Chondrocyte (in vitro differentiated cells): ENCODE results near the gene OXNAD1. TPM values are rescaled to one million over a fixed set of nuclear protein-coding genes. Genes with fewer than 3 reads are reported as not detected.

Source experiments
- DNase-seq: peaks from one replicate; pipeline ENCODE4 v3.0.0; 2021; ENCODE audit warnings: mixed read lengths, low spot score
- H3K27ac Mint-ChIP-seq: one replicate; pipeline ENCODE4 v1.8.0; 2021; ENCODE audit warnings: mild to moderate bottlenecking, moderate library complexity, mixed read lengths; ENCODE audit not compliant: unreplicated experiment
- H3K27me3 Mint-ChIP-seq: 2 replicates; pipeline ENCODE4 v1.8.0; 2021; ENCODE audit warnings: low read depth, mixed read lengths
- H3K36me3 Mint-ChIP-seq: 2 replicates; pipeline ENCODE4 v1.8.0; 2021; ENCODE audit warnings: low read depth, mixed read lengths
- H3K4me1 Mint-ChIP-seq: 2 replicates; pipeline ENCODE4 v1.8.0; 2021; ENCODE audit warnings: low read depth, mild to moderate bottlenecking, mixed read lengths
- H3K4me3 Mint-ChIP-seq: one replicate; pipeline ENCODE4 v1.8.0; 2021; ENCODE audit warnings: mild to moderate bottlenecking, moderate library complexity, mixed read lengths; ENCODE audit not compliant: unreplicated experiment
- H3K9me3 Mint-ChIP-seq: 2 replicates; pipeline ENCODE4 v1.8.0; 2021; ENCODE audit warnings: low read depth, mixed read lengths
- total RNA-seq: library from RNA; stranded (reverse); gene quantifications from 3 replicates; pipeline ENCODE4 v1.2.1, GENCODE V29; 2021
- TF ChIP-seq, protein P1 (sequence below): fragments of 200-600 bp; sonication (generic); IDR thresholded peaks from 2 replicates; pipeline ENCODE4 v1.5.0; 2021; ENCODE audit warnings: antibody characterized with exemption, mild to moderate bottlenecking, moderate library complexity

Gene OXNAD1
- total RNA-seq, 1 donor from 2014 or later: 6.7 TPM

DNA sequence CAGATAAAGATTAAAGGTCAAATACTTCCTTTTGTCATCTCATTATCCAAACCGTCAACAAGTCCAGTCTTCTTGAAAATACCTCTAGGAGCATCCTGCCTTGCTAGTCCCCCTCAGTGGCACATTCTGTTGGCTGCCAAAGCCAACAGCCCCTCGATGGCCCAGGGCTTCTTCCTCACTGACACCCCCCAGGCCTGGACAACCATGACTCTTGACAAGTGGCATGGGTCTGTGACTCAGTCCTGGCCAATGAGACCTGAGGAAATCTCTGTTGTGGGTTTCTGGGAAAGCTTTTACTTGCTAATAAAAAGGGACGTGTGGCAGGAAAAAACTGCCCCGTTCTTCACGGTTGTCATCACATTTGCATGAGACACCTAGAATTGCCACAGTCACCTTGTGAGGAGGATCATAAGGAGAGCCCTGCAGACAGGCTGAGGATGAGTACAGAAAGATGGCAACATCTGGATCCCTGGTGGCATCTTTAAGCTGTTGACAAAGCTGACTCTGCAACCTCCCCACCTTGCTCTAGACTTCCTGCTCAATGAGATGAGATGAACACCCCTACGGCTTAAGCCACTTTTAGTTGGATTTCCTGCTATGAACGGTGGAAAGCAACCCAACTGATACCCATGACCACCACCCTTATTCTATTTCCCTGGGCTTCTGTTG, 81.5 kb downstream of the OXNAD1 start:
- peaks cover 3% of the 10 kb centered on the region for H3K9me3 Mint-ChIP-seq
- no peak overlapping the region for H3K27ac Mint-ChIP-seq
- no peak for DNase-seq
- TF ChIP-seq, protein P1, sequence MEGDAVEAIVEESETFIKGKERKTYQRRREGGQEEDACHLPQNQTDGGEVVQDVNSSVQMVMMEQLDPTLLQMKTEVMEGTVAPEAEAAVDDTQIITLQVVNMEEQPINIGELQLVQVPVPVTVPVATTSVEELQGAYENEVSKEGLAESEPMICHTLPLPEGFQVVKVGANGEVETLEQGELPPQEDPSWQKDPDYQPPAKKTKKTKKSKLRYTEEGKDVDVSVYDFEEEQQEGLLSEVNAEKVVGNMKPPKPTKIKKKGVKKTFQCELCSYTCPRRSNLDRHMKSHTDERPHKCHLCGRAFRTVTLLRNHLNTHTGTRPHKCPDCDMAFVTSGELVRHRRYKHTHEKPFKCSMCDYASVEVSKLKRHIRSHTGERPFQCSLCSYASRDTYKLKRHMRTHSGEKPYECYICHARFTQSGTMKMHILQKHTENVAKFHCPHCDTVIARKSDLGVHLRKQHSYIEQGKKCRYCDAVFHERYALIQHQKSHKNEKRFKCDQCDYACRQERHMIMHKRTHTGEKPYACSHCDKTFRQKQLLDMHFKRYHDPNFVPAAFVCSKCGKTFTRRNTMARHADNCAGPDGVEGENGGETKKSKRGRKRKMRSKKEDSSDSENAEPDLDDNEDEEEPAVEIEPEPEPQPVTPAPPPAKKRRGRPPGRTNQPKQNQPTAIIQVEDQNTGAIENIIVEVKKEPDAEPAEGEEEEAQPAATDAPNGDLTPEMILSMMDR: no peak
- H3K4me1 Mint-ChIP-seq: peaks cover 23% of the 10 kb centered on the region
- no peak overlapping the region for H3K4me3 Mint-ChIP-seq
- no peaks in the 10 kb centered on the region for H3K27me3 Mint-ChIP-seq
- H3K36me3 Mint-ChIP-seq: peaks cover 15% of the 10 kb centered on the region

GRCh38 chr3:16347548-16347947, 82.5 kb downstream of the OXNAD1 start:
- Mint-ChIP-seq H3K27ac (no peak overlapping the region), H3K27me3 (no peaks in the 10 kb centered on the region), H3K4me1 (peaks cover 30% of the 10 kb centered on the region), H3K4me3 (no peak overlapping the region), H3K9me3 (no peaks in the 10 kb centered on the region), H3K36me3 (peaks cover 15% of the 10 kb centered on the region)
- TF ChIP-seq, protein P1: no peak
- DNase-seq: no peak

DNA sequence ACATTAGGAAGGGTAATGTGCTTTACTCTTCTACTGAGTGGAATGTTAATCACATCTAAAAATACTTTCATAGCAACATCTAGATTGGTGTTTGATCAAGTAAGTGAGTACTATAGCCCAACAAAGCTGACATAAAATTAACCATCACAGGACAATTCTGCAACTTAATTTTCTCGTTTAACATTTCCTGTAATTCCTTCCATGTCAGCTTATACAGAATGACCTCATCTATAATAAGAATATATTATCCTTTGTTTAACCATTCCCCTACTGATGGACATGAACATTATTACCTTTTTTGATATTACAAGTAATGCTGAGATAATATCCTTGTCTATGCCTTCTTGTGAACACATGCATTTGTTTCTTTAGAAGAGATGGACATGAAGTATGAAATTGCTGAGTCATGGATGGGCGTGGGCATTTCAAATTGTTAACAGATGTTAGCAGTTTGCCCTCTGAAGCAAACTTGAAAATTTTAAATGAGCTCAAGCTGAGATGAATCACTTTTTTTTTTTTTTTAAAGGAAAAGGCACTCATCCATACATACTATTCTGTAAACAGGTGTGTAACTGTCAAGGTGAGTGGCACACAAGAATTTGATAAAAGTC, 85.1 kb downstream of the OXNAD1 start:
- Mint-ChIP-seq H3K4me1 (peaks cover 30% of the 10 kb centered on the region), H3K36me3 (peaks cover 10% of the 10 kb centered on the region), H3K4me3 (no peak overlapping the region), H3K9me3 (no peaks in the 10 kb centered on the region), H3K27ac (peak overlapping the region; percentile 37), H3K27me3 (no peaks in the 10 kb centered on the region)
- DNase-seq: no peak
- TF ChIP-seq, protein P1: no peak

DNA sequence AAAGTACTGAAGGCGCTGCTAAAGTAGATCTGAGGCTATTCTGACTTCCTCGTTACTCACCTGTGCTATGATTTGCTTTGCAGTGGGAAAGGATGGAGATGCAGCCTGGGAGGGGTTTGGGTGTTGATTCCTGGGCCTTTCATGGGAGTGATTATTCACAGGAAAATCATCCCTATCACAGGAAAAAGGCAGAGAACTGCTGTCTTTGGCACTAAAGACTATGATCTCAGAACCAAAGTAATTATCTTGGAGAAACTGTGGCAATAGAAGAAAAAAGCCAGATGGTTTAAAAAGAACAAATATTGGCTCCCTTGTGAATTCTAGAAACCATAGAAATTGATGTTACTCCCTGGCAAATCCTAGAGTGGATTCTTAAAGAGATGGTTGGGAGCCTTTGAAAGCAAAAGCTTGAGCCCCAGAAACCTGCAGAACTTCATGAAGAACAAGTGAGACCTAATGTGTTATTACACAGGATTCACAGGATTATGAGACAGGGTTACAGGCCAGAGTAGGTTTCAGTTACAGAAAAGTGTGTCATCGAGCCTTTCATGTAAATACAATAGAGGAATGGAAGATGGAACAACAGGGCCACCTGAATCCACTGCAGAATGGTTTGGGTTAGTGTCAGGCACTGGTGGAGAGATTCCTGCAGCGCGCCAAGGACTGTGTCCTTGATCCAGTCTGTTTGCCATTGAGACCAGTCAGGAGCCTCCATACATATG, 85.7 kb downstream of the OXNAD1 start:
- TF ChIP-seq, protein P1: no peak
- DNase-seq: no peak
- H3K27me3 Mint-ChIP-seq: no peaks in the 10 kb centered on the region
- peak overlapping the region; percentile 37 for H3K27ac Mint-ChIP-seq
- no peaks in the 10 kb centered on the region for H3K9me3 Mint-ChIP-seq
- H3K4me1 Mint-ChIP-seq: peaks cover 30% of the 10 kb centered on the region
- peaks cover 10% of the 10 kb centered on the region for H3K36me3 Mint-ChIP-seq
- H3K4me3 Mint-ChIP-seq: no peak overlapping the region

DNA sequence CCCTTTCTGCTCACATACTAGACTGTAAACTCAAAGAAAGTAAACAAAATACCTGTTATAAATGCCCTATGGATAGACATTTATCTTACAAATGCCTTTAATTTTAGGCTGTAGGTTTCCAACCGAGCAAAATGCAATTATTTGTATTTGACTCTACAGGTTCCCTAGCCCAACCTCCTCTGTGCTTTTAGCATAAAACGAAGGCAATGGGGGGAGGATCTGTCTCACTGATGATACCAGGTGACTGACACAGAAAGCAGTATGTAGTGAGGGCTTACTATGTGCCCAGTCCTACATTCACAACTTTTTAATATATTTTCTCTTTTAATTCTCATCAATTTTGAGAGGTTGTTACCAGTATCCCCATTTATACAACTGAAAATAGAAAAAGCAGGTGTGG, 87.4 kb downstream of the OXNAD1 start:
- peaks cover 18% of the 10 kb centered on the region for H3K36me3 Mint-ChIP-seq
- no peak overlapping the region for H3K4me3 Mint-ChIP-seq
- no peaks in the 10 kb centered on the region for H3K27me3 Mint-ChIP-seq
- no peak for DNase-seq
- peaks cover 30% of the 10 kb centered on the region for H3K4me1 Mint-ChIP-seq
- H3K27ac Mint-ChIP-seq: no peak overlapping the region
- H3K9me3 Mint-ChIP-seq: no peaks in the 10 kb centered on the region
- TF ChIP-seq, protein P1: no peak
